HFFc6 (cell line): ENCODE measurements around the gene AP3S1. TPM values are rescaled to one million over a fixed set of nuclear protein-coding genes. Genes with fewer than 3 reads are reported as not detected.
"Not testable (repeated sequence)": the region's sequence is repeated elsewhere in the genome, so short reads cannot be mapped to it uniquely, and the experiment has no call there.

Source experiments
- DNase-seq: peaks from one replicate; pipeline ENCODE4 v3.0.0-alpha.2; 2018
- H3K27ac Mint-ChIP-seq: 2 replicates; pipeline ENCODE4 v1.8.0; 2020; ENCODE audit warnings: mild to moderate bottlenecking, mixed read lengths
- H3K27me3 Mint-ChIP-seq: 2 replicates; pipeline ENCODE4 v1.8.0; 2021; ENCODE audit warnings: mild to moderate bottlenecking, moderate library complexity, mixed read lengths; ENCODE audit not compliant: insufficient read depth
- H3K36me3 Mint-ChIP-seq: 2 replicates; pipeline ENCODE4 v1.8.0; 2021; ENCODE audit warnings: low read depth, mixed read lengths
- H3K4me1 Mint-ChIP-seq: 2 replicates; pipeline ENCODE4 v1.8.0; 2020; ENCODE audit warnings: low read depth, mixed read lengths
- H3K4me3 Mint-ChIP-seq: 2 replicates; pipeline ENCODE4 v1.8.0; 2020; ENCODE audit warnings: mild to moderate bottlenecking, moderate library complexity, mixed read lengths
- H3K9me3 Mint-ChIP-seq: 2 replicates; pipeline ENCODE4 v1.8.0; 2020; ENCODE audit warnings: mild to moderate bottlenecking, mixed read lengths
- CTCF ChIP-seq: fragments of 200-600 bp; sonication (generic); IDR thresholded peaks from 2 replicates; pipeline ENCODE4 v1.5.0; 2021; ENCODE audit warnings: antibody characterized with exemption, mild to moderate bottlenecking
- total RNA-seq, 6 experiments: library from RNA; stranded (reverse); fragmentation: NEBNext Ultra II Directional; extraction: Animal tissue kit (Norgen Biotek cat#: 25700); gene quantifications; 2 replicates in 1 of 6; 3 replicates in 5 of 6; pipeline ENCODE4 v1.2.3, GENCODE V29; 2021

AP3S1 gene
- total RNA-seq, 6 experiments from 2014 or later: 109 to 131 (median 122) TPM

- Mint-ChIP-seq H3K36me3 (no peaks in the 10 kb centered on the region; the same call in 1 of the 2 replicates), H3K9me3 (no peaks in the 10 kb centered on the region), H3K4me3 (no peak overlapping the region), H3K27ac (no peak overlapping the region), H3K27me3 (no peaks in the 10 kb centered on the region; the same call in 1 of the 2 replicates), H3K4me1 (no peaks in the 10 kb centered on the region; the same call in 1 of the 2 replicates)
- no peak for DNase-seq
- no peak for TF ChIP-seq CTCF
Observed at GRCh38 chr5:115920171-115920725, 78.5 kb downstream of the AP3S1 start.

GRCh38 chr5:115928578-115929407 lies 87.1 kb downstream of the AP3S1 start:
- H3K27ac Mint-ChIP-seq, H3K9me3 Mint-ChIP-seq, H3K36me3 Mint-ChIP-seq, H3K4me3 Mint-ChIP-seq, H3K4me1 Mint-ChIP-seq, H3K27me3 Mint-ChIP-seq, DNase-seq: not testable (repeated sequence)

DNA sequence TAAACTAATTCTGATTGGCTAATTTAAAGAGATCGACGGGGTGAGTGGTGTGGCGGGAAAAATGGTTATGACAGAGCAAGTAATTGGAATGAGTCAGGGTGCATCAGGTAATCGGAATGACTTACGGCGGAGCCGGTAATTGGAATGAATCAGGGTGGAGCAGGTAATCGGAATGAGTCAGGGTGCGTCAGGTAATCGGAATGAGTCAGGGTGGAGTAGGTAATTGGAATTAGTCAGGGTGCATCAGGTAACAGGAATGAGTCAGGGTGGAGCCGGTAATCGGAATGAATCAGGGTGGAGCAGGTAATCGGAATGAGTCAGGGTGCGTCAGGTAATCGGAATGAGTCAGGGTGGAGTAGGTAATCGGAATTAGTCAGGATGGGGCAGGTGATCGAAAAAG lies 88.4 kb downstream of the AP3S1 start:
- H3K4me1 Mint-ChIP-seq, H3K27ac Mint-ChIP-seq, H3K4me3 Mint-ChIP-seq, H3K9me3 Mint-ChIP-seq, DNase-seq, H3K36me3 Mint-ChIP-seq, H3K27me3 Mint-ChIP-seq: not testable (repeated sequence)

GRCh38 chr5:115930630-115931337 lies 89.0 kb downstream of the AP3S1 start:
- H3K9me3 Mint-ChIP-seq: peaks cover 4% of the 10 kb centered on the region; the same call in 1 of the 2 replicates
- no peak for DNase-seq
- no peaks in the 10 kb centered on the region for H3K27me3 Mint-ChIP-seq
- H3K4me1 Mint-ChIP-seq: no peaks in the 10 kb centered on the region; the same call in 1 of the 2 replicates
- H3K36me3 Mint-ChIP-seq: peaks cover 5% of the 10 kb centered on the region; the same call in 1 of the 2 replicates
- no peak overlapping the region for H3K4me3 Mint-ChIP-seq
- TF ChIP-seq CTCF: no peak
- H3K27ac Mint-ChIP-seq: no peak overlapping the region

- Mint-ChIP-seq H3K4me3 (no peak overlapping the region), H3K36me3 (peaks cover 5% of the 10 kb centered on the region; the same call in 1 of the 2 replicates), H3K4me1 (no peaks in the 10 kb centered on the region; the same call in 1 of the 2 replicates), H3K27ac (no peak overlapping the region), H3K9me3 (peaks cover 4% of the 10 kb centered on the region; the same call in 1 of the 2 replicates), H3K27me3 (no peaks in the 10 kb centered on the region)
- no peak for TF ChIP-seq CTCF
- DNase-seq: no peak
Observed at GRCh38 chr5:115932991-115933390, 91.3 kb downstream of the AP3S1 start.

- no peaks in the 10 kb centered on the region for H3K27me3 Mint-ChIP-seq
- no peaks in the 10 kb centered on the region for H3K9me3 Mint-ChIP-seq
- H3K27ac Mint-ChIP-seq: no peak overlapping the region
- H3K4me3 Mint-ChIP-seq: no peak overlapping the region
- H3K36me3 Mint-ChIP-seq: no peaks in the 10 kb centered on the region
- DNase-seq: no peak
- no peak for TF ChIP-seq CTCF
- peaks cover 10% of the 10 kb centered on the region for H3K4me1 Mint-ChIP-seq
Observed at GRCh38 chr5:115934388-115934974, 92.7 kb downstream of the AP3S1 start.
